ENCODE measurements around the gene OGG1.

Gene OGG1

DNA sequence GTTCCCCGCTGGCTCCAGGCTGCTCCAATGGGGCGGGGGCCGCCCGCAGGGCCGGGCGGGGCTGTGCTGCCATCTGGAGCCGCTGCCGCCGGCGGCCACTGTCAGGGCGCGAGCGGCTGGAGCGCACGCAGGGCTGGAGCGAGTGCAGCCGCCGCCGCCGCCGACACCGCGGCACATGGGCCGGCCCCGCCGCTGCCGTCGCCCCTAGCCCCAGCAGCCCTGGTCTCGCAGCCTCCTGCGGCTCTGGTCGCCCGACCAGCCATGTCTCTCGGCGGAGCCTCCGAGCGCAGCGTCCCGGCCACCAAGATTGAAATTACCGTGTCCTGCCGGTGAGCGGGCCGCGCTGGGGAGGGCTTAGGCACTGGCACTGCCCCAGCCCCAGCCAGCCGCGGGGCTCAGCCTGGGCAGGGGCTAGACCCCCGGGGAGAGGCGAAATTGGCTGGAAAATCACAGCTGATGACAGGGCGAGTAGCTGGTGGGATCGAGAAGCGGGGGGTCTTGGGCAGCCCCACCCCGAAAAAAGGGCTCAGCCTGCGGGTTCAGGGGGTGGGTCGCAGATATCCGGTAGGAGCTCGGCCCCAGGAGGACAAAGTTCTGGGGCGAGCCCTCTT, 45.9 kb upstream of the OGG1 start, which contains the start of gene CPNE9:
Gene CPNE9, plus strand, starts transcription at position 98 of the 611 bp plus-strand sequence. Its CDS starts 164 bp downstream, at position 262.
- peaks cover 7% of the 10 kb centered on the region for H3K27me3 ChIP-seq (replicated peaks)
- DNase-seq, result no peak
- peak within 1 kb of the TSS; percentile 24 for H3K4me3 ChIP-seq (ENCODE audit: low read depth, low read length)
- H3K36me3 ChIP-seq (replicated peaks), result peaks cover 3% of the 10 kb centered on the region
- TF ChIP-seq, protein P1, sequence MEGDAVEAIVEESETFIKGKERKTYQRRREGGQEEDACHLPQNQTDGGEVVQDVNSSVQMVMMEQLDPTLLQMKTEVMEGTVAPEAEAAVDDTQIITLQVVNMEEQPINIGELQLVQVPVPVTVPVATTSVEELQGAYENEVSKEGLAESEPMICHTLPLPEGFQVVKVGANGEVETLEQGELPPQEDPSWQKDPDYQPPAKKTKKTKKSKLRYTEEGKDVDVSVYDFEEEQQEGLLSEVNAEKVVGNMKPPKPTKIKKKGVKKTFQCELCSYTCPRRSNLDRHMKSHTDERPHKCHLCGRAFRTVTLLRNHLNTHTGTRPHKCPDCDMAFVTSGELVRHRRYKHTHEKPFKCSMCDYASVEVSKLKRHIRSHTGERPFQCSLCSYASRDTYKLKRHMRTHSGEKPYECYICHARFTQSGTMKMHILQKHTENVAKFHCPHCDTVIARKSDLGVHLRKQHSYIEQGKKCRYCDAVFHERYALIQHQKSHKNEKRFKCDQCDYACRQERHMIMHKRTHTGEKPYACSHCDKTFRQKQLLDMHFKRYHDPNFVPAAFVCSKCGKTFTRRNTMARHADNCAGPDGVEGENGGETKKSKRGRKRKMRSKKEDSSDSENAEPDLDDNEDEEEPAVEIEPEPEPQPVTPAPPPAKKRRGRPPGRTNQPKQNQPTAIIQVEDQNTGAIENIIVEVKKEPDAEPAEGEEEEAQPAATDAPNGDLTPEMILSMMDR (IDR thresholded peaks at IDR 0.05; ENCODE audit: low read depth, low read length, missing control alignments), result no peak
- H3K27ac ChIP-seq, result no peak within 1 kb of the TSS
- in situ Hi-C loops (cut with HindIII; ENCODE audit: low pct_ligation_motif_present, low sequenced_read_pairs), result no loop called here

DNA sequence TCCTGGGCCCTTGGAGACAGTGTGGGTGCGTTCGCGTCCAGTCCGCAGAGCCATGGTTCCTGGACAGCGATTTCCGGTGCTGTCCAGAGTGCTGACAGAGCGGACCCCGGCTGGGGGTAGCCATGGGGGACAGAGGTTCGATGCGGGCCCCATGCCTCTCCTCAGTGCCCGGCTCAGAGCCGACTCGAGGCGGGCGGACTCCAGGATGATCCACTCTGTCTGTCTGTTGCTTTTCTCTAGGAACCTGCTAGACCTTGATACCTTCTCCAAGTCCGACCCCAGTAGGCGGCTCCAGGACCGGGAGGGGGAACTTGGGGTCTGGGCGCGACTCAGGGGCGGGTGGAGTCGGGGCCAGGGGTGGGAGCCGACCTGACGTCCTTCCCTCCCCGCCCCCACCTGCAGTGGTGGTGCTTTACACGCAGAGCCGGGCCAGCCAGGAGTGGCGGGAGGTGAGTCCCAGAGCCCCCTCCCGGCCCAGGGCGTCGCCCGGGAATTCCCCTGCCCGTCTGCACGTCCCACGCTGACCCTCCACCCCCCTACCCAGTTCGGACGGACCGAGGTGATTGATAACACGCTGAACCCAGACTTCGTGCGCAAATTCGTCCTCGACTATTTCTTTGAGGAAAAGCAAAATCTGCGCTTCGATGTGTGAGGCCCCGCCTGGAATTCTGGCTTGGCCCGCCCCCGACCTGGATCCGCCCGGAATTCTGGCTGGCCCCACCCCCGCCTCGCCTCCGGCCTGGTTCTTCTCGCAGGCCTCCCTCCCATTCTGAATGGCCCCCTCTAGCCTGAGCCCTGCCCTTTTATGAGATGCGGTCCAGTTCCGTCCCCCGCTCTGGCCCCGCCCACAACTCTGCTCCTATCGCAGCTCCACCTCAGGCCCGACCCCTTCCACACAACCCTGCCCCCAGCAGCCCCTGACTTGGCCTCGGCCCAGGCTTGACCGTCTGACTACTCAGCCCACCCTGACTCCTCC, 45.1 kb upstream of the OGG1 start:
- H3K4me3 ChIP-seq (ENCODE audit: low read depth, low read length), result peak overlapping the region; percentile 24
- TF ChIP-seq, protein P1 (IDR thresholded peaks at IDR 0.05; ENCODE audit: low read depth, low read length, missing control alignments), result no peak
- in situ Hi-C loops (cut with HindIII; ENCODE audit: low pct_ligation_motif_present, low sequenced_read_pairs), result no loop called here
- peaks cover 7% of the 10 kb centered on the region for H3K27me3 ChIP-seq (replicated peaks)
- no peak overlapping the region for H3K27ac ChIP-seq
- DNase-seq, result no peak
- peaks cover 3% of the 10 kb centered on the region for H3K36me3 ChIP-seq (replicated peaks)

DNA sequence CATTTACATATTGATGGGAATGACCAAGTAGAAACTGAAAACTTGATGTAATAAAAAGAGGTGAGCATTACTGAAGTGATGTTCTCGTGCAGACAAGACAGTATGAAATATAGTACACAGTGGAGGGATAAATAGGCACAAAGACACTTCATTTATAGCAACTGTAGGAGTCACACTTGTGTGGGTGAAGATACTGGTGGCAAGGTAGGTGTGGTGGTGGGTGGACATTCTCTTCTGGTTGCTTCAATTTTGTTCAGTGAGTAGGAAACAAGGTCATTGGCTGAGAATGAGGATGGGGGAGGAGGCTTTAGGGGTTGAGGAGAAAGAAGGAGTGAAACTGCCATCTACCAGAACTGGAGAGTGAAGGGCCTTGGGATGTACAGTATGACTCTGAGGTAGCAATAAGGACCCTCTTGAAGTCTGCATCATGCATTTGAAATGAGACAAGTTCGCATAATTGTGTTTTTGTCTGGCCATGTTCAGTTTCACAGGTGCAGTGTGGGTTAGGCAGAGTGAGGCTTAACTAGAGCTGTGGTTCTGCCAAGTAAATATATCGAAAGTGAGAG, 39.5 kb upstream of the OGG1 start:
- no peak for DNase-seq
- Histone ChIP-seq H3K27me3 (replicated peaks) (no peaks in the 10 kb centered on the region), H3K36me3 (replicated peaks) (no peaks in the 10 kb centered on the region), H3K4me3 (ENCODE audit: low read depth, low read length) (no peak overlapping the region), H3K27ac (no peak overlapping the region)
- in situ Hi-C loops (cut with HindIII; ENCODE audit: low pct_ligation_motif_present, low sequenced_read_pairs), result no loop called here
- TF ChIP-seq, protein P1 (IDR thresholded peaks at IDR 0.05; ENCODE audit: low read depth, low read length, missing control alignments), result no peak

DNA sequence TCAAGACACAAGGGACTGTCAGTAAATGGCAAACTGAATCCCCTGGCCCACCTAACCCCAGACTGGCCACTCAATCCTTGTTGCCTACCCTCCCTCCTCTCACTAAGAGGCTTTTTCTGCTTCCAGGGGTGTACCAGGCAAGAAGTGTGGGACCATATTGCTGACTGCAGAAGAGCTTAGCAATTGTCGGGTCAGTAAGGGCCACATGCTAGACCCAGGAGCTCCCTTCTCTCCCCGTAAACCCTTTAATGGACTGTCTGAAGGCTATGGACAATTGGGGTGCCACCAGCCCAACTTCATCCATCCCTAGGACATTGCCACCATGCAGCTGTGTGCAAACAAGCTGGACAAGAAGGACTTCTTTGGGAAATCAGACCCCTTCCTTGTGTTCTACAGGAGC, 37.3 kb upstream of the OGG1 start:
- H3K4me3 ChIP-seq (ENCODE audit: low read depth, low read length), result no peak overlapping the region
- no peaks in the 10 kb centered on the region for H3K36me3 ChIP-seq (replicated peaks)
- no peaks in the 10 kb centered on the region for H3K27me3 ChIP-seq (replicated peaks)
- in situ Hi-C loops (cut with HindIII; ENCODE audit: low pct_ligation_motif_present, low sequenced_read_pairs), result no loop called here
- TF ChIP-seq, protein P1 (IDR thresholded peaks at IDR 0.05; ENCODE audit: low read depth, low read length, missing control alignments), result no peak
- no peak for DNase-seq
- no peak overlapping the region for H3K27ac ChIP-seq

DNA sequence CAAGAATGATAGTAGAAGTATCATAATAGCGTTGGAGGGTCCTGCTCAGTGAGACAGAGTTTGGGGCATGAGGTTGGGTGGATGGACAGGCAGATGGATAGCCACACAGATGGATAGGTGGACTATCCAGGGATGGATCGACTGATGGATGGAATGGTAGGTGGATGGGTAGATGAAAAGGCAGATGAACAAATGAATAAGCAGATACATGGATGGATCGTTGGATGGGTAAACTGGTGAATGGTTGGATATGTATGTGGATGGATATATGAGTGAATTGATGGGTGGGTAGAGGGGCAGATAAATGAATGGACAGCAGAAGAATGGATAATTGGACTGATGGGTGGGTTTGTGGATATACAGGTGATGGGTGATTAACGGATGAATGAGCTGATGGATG, 36.6 kb upstream of the OGG1 start:
- DNase-seq, result no peak
- H3K27me3 ChIP-seq (replicated peaks), result no peaks in the 10 kb centered on the region
- H3K36me3 ChIP-seq (replicated peaks), result no peaks in the 10 kb centered on the region
- TF ChIP-seq, protein P1 (IDR thresholded peaks at IDR 0.05; ENCODE audit: low read depth, low read length, missing control alignments), result no peak
- in situ Hi-C loops (cut with HindIII; ENCODE audit: low pct_ligation_motif_present, low sequenced_read_pairs), result no loop called here
- H3K4me3 ChIP-seq (ENCODE audit: low read depth, low read length), result no peak overlapping the region
- H3K27ac ChIP-seq, result no peak overlapping the region

All from brain microvascular endothelial cell (primary cell).